CD4-positive, alpha-beta T cell (primary cell): ENCODE data around the gene APAF1. TPM values are rescaled to one million over a fixed set of nuclear protein-coding genes. Genes with fewer than 3 reads are reported as not detected.

Source experiments
- ATAC-seq: fragments of 200-7000 bp; cut with Tn5 transposase; one replicate; pipeline ENCODE4 v1.10.0; 2022; ENCODE audit warnings: mild to moderate bottlenecking; ENCODE audit not compliant: poor library complexity
- CTCF ChIA-PET: fragments of 350-600 bp; sonication (Branson Sonifier 250); formaldehyde crosslinking; loops from one replicate; lab custom pipeline; 2021; ENCODE audit warnings: antibody characterized with exemption, inconsistent platforms; lab: Charles Lee
- POLR2A ChIA-PET: fragments of 350-600 bp; sonication (Branson Sonifier 250); formaldehyde crosslinking; loops from one replicate; lab custom pipeline; 2021; ENCODE audit warnings: antibody characterized with exemption, inconsistent platforms; lab: Charles Lee
- DNase-seq, 14 experiments: peaks; one replicate each; pipeline ENCODE4 v3.0.0-alpha.2; 2013 to 2020; ENCODE audit warnings: mixed read lengths in 2 of 14
- H3K27ac ChIP-seq, 2 donors: one replicate each; pipeline versions ENCODE4 v1.5.1 to v1.7.0; 2013; ENCODE audit warnings: low read length in 2 of 2, low read depth in 1 of 2, mild to moderate bottlenecking in 1 of 2
- H3K27me3 ChIP-seq, 2 experiments: 1 replicate in 1 of 2; 2 replicates in 1 of 2; pipeline versions ENCODE4 v1.6.1 to v1.7.0; 2013; ENCODE audit warnings: low read length in 2 of 2, control low read depth in 1 of 2, mild to moderate bottlenecking in 1 of 2, moderate library complexity in 1 of 2; ENCODE audit not compliant: insufficient read depth in 2 of 2, control insufficient read depth in 1 of 2
- H3K36me3 ChIP-seq: one replicate; pipeline ENCODE4 v1.6.1; 2013; ENCODE audit warnings: low read length, control low read depth; ENCODE audit not compliant: insufficient read depth
- H3K4me1 ChIP-seq: one replicate; pipeline ENCODE4 v1.6.1; 2013; ENCODE audit warnings: low read length, control low read depth; ENCODE audit not compliant: insufficient read depth
- H3K4me3 ChIP-seq: one replicate; pipeline ENCODE4 v1.5.1; 2013; ENCODE audit warnings: mild to moderate bottlenecking, low read length, moderate library complexity
- H3K9me3 ChIP-seq, 2 experiments: 1 replicate in 1 of 2; 2 replicates in 1 of 2; pipeline versions ENCODE4 v1.6.1 to v1.7.0; 2013; ENCODE audit warnings: low read length in 2 of 2, mild to moderate bottlenecking in 2 of 2, control low read depth in 1 of 2, moderate library complexity in 1 of 2; ENCODE audit not compliant: control insufficient read depth in 1 of 2, insufficient read depth in 1 of 2
- H3K27ac Mint-ChIP-seq: one replicate; pipeline ENCODE4 v1.8.0; 2020; ENCODE audit warnings: mixed read lengths
- H3K27me3 Mint-ChIP-seq: one replicate; pipeline ENCODE4 v1.8.0; 2021; ENCODE audit warnings: mixed read lengths
- H3K36me3 Mint-ChIP-seq: one replicate; pipeline ENCODE4 v1.8.0; 2021; ENCODE audit warnings: low read depth, mixed read lengths
- H3K4me1 Mint-ChIP-seq: one replicate; pipeline ENCODE4 v1.8.0; 2021; ENCODE audit warnings: low read depth, mixed read lengths
- H3K4me3 Mint-ChIP-seq: one replicate; pipeline ENCODE4 v1.8.0; 2020; ENCODE audit warnings: mild to moderate bottlenecking, mixed read lengths
- H3K9me3 Mint-ChIP-seq: one replicate; pipeline ENCODE4 v1.8.0; 2020; ENCODE audit warnings: mixed read lengths
- intact Hi-C, 2 experiments: fragments of 100-400 bp; cut with DNase I in 1 of 2; cut with micrococcal nuclease in 1 of 2; formaldehyde crosslinking; loops; one replicate each; pipeline versions ENCODE4 v1.15.1 to v1.9.0; 2023 to 2025; cut with DNase I, micrococcal nuclease
- total RNA-seq, 174 experiments: library from RNA in 2 of 174; stranded (reverse) in 2 of 174; gene quantifications; one replicate each; pipeline ENCODE4 v1.2.3 and lab custom pipeline; 2021 to 2026
- TF ChIP-seq, protein P1 (sequence below): fragments of 200-600 bp; IDR thresholded peaks from one replicate; pipeline ENCODE4 v1.8.0; 2022; ENCODE audit warnings: antibody characterized with exemption, mild to moderate bottlenecking

The APAF1 gene
- total RNA-seq, 2 experiments from 2014 or later, result 13.5 to 14.5 TPM

DNA sequence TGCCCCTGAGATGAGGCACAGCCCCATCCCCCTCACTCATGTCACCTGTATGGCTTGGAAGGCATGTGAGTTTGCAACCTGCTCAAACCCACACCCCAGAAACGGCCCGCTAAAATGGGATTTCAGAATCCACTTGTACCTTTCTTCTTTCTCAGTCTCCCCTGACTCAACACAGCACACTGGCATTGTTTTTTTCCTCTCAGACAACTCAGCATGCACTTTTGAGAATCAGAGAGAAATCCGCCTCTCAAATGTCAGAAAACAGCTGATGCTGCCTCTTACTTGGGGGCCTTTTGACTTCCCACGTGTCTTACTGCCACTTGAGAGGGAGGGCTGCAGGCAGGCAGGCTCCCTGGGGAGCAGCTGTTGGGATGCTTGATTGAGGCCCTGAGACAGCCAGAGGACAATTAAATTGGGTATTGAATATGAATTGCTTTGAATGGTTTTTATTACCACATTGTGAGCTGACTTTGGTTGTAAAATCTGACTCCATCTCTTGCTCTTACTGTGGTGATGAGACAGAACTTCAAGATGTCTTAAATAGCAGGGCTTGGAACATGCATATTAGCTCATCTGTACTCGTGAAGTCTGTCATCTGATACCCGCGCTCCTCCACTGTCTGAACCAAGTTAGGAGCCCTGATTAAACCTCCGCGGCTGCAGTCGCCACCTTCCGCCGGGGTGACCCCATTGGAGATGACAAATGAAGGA, 96.6 kb downstream of the APAF1 start:
- H3K27me3 Mint-ChIP-seq, result peaks cover 8% of the 10 kb centered on the region
- no peak overlapping the region for H3K4me3 Mint-ChIP-seq

DNA sequence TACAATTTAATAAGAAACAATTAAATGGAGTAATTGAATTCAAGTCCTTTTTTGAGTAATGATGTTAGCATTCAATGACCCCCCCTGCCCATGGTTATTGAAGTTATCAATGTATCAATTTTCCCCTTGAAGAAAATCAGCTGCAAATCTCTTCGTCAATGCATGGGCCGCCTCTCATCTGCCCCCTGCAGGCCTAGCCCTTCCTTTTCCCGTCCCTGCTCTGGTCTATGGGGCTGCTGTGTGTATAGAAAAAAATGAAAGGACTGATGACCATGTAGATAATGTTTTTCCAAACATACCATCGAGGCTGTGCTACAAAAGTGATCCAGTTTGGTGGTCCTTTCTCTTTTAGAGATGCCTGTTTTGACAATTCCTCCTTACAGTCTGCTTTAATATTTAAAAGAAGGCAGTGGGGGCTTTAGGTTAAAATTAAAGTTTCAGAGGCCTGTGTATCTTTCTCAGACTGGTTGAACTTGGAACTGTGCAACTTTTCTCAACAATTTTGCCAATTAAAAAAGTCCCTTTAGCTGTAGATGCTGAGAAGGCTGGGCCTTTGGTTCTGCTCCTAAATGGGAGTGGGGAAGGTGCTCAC, 98.4 kb downstream of the APAF1 start:
- H3K36me3 Mint-ChIP-seq, result no peaks in the 10 kb centered on the region
- no peak for ATAC-seq
- TF ChIP-seq, protein P1, sequence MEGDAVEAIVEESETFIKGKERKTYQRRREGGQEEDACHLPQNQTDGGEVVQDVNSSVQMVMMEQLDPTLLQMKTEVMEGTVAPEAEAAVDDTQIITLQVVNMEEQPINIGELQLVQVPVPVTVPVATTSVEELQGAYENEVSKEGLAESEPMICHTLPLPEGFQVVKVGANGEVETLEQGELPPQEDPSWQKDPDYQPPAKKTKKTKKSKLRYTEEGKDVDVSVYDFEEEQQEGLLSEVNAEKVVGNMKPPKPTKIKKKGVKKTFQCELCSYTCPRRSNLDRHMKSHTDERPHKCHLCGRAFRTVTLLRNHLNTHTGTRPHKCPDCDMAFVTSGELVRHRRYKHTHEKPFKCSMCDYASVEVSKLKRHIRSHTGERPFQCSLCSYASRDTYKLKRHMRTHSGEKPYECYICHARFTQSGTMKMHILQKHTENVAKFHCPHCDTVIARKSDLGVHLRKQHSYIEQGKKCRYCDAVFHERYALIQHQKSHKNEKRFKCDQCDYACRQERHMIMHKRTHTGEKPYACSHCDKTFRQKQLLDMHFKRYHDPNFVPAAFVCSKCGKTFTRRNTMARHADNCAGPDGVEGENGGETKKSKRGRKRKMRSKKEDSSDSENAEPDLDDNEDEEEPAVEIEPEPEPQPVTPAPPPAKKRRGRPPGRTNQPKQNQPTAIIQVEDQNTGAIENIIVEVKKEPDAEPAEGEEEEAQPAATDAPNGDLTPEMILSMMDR, result no peak
- Histone ChIP-seq H3K4me3 (no peak overlapping the region), H3K27ac (no peak overlapping the region), H3K36me3 (no peaks in the 10 kb centered on the region), H3K4me1 (peaks cover 15% of the 10 kb centered on the region), H3K27me3 (peaks cover 5 to 17% of the 10 kb centered on the region in 2 experiments), H3K9me3 (no peaks in the 10 kb centered on the region)
- POLR2A ChIA-PET, result no interaction called here
- peaks cover 12% of the 10 kb centered on the region for H3K4me1 Mint-ChIP-seq
- H3K27ac Mint-ChIP-seq, result no peak overlapping the region
- H3K9me3 Mint-ChIP-seq, result no peaks in the 10 kb centered on the region
- peak in 7 of 14 experiments; percentile 4 to 46 (median 27) for DNase-seq
- peaks cover 26% of the 10 kb centered on the region for H3K27me3 Mint-ChIP-seq
- intact Hi-C loops, result no loop called here
- H3K4me3 Mint-ChIP-seq, result no peak overlapping the region
- CTCF ChIA-PET, result no interaction called here

More for the DNA sequence above, 96.6 kb downstream of the APAF1 start:
- Histone ChIP-seq H3K27me3 (peaks cover 5 to 13% of the 10 kb centered on the region in 2 experiments), H3K36me3 (no peaks in the 10 kb centered on the region), H3K4me3 (no peak overlapping the region), H3K27ac (no peak overlapping the region), H3K9me3 (no peaks in the 10 kb centered on the region), H3K4me1 (peaks cover 15% of the 10 kb centered on the region)
- ChIA-PET CTCF (interaction anchor here (0.7 to 1.5 kb wide), 2 partner anchors 30 to 72 kb away, joined by 3 read pairs; no protein-coding TSS in a partner anchor), POLR2A (no interaction called here)
- ATAC-seq (no peak), DNase-seq (no peak)
- Mint-ChIP-seq H3K36me3 (no peaks in the 10 kb centered on the region), H3K9me3 (no peaks in the 10 kb centered on the region), H3K27ac (peak overlapping the region; percentile 25), H3K4me1 (peaks cover 12% of the 10 kb centered on the region)
- intact Hi-C loops, result no loop called here
- TF ChIP-seq, protein P1, result no peak

DNA sequence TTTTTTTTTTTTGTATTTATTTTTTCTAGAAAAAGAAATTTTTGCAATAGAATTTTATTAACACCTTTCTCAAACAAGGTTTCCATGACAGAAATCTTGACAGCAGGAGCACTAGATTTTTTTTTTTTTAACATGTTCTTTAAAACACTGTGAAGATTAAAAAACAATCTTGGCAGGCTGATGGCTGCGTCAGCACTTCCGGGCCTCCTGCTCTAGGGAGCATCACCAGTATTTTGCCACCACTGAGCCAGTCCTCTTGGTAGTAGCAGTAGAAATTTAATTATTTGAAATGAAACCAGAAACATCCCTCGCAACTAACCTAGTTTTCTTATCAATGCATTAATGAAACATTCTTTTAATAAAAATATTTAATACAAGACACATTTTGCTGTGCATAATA, 99.6 kb downstream of the APAF1 start:
- peaks cover 32% of the 10 kb centered on the region for H3K27me3 Mint-ChIP-seq
- ChIA-PET POLR2A (no interaction called here), CTCF (no interaction called here)
- H3K27me3 ChIP-seq, result peaks cover 7 to 17% of the 10 kb centered on the region in 2 experiments
- H3K36me3 Mint-ChIP-seq, result no peaks in the 10 kb centered on the region
- H3K9me3 ChIP-seq, result no peaks in the 10 kb centered on the region
- intact Hi-C loops, result no loop called here
- peak overlapping the region; percentile 68 for H3K4me3 Mint-ChIP-seq
- H3K9me3 Mint-ChIP-seq, result no peaks in the 10 kb centered on the region
- H3K4me3 ChIP-seq, result peak overlapping the region; percentile 63
- peak overlapping the region; percentile 35 for H3K27ac Mint-ChIP-seq
- H3K4me1 Mint-ChIP-seq, result peaks cover 12% of the 10 kb centered on the region
- no peak overlapping the region for H3K27ac ChIP-seq
- ATAC-seq, result peak; percentile 61
- no peaks in the 10 kb centered on the region for H3K36me3 ChIP-seq
- peak in 6 of 14 experiments; percentile 21 to 52 (median 44) for DNase-seq
- TF ChIP-seq, protein P1, result no peak
- H3K4me1 ChIP-seq, result peaks cover 15% of the 10 kb centered on the region
